Measurements from ENCODE around the gene MLLT10.

MLLT10 gene

GRCh38 chr10:21655236-21655635 lies 121.2 kb downstream of the MLLT10 start:
- DNase-seq = no peak

GRCh38 chr10:21655687-21656086 lies 121.7 kb downstream of the MLLT10 start:
- DNase-seq = no peak

- no peak for DNase-seq
These were observed 127.1 kb downstream of the MLLT10 start for GRCh38 chr10:21661087-21661486.

- DNase-seq = no peak
These were observed 127.9 kb downstream of the MLLT10 start for GRCh38 chr10:21661935-21662334.

GRCh38 chr10:21662635-21663034 lies 128.6 kb downstream of the MLLT10 start:
- no peak for DNase-seq

GRCh38 chr10:21668831-21669230 lies 134.8 kb downstream of the MLLT10 start:
- DNase-seq = no peak

- DNase-seq = no peak
These were observed 136.4 kb downstream of the MLLT10 start for GRCh38 chr10:21670391-21670790.

- DNase-seq = no peak
These were observed 139.6 kb downstream of the MLLT10 start for GRCh38 chr10:21673668-21674067.

- DNase-seq = peak; percentile 6
These were observed 141.2 kb downstream of the MLLT10 start for GRCh38 chr10:21675157-21675796.

- no peak for DNase-seq
These were observed 143.5 kb downstream of the MLLT10 start for GRCh38 chr10:21677551-21677950.

GRCh38 chr10:21681156-21681555 lies 147.1 kb downstream of the MLLT10 start:
- DNase-seq = no peak

GRCh38 chr10:21687266-21688008 lies 153.4 kb downstream of the MLLT10 start:
- no peak for DNase-seq

GRCh38 chr10:21688009-21688332 lies 153.9 kb downstream of the MLLT10 start:
- no peak for DNase-seq

GRCh38 chr10:21688870-21689269 lies 154.8 kb downstream of the MLLT10 start:
- DNase-seq = no peak

- no peak for DNase-seq
These were observed 155.8 kb downstream of the MLLT10 start for GRCh38 chr10:21689881-21690280.

- no peak for DNase-seq
These were observed 158.9 kb downstream of the MLLT10 start for GRCh38 chr10:21692916-21693315.

GRCh38 chr10:21693418-21693817 lies 159.4 kb downstream of the MLLT10 start:
- DNase-seq = no peak

- no peak for DNase-seq
These were observed 160.6 kb downstream of the MLLT10 start for GRCh38 chr10:21694631-21695030.

GRCh38 chr10:21696302-21696701 lies 162.3 kb downstream of the MLLT10 start:
- no peak for DNase-seq

- no peak for DNase-seq
These were observed 165.5 kb downstream of the MLLT10 start for GRCh38 chr10:21699575-21699974.

GRCh38 chr10:21700474-21700873 lies 166.4 kb downstream of the MLLT10 start:
- no peak for DNase-seq

GRCh38 chr10:21702633-21703111 lies 168.6 kb downstream of the MLLT10 start:
- DNase-seq = no peak

- no peak for DNase-seq
These were observed 171.3 kb downstream of the MLLT10 start for GRCh38 chr10:21705142-21705827.

- DNase-seq = no peak
These were observed 171.8 kb downstream of the MLLT10 start for GRCh38 chr10:21705828-21706176.

Measured in NCI-H226 (cell line).